Mucosa of descending colon (tissue), 3 donors: ENCODE data around the gene ATAD1. TPM values are rescaled to one million over a fixed set of nuclear protein-coding genes. Genes with fewer than 3 reads are reported as not detected.

Experiments
- ATAC-seq: fragments of 200-7000 bp; cut with Tn5 transposase; one replicate; pipeline ENCODE4 v1.9.1; 2020; ENCODE audit warnings: mild to moderate bottlenecking, moderate library complexity
- DNase-seq, 3 donors: peaks; one replicate each; pipeline ENCODE4 v3.0.0-alpha.2; 2020
- H3K36me3 ChIP-seq: fragments of 200-600 bp; one replicate; pipeline ENCODE4 v1.8.0; 2021; ENCODE audit warnings: low read depth, mild to moderate bottlenecking
- H3K4me1 ChIP-seq: fragments of 200-600 bp; one replicate; pipeline ENCODE4 v1.8.0; 2021; ENCODE audit warnings: low read depth, mild to moderate bottlenecking
- H3K4me3 ChIP-seq: fragments of 200-600 bp; one replicate; pipeline ENCODE4 v1.8.0; 2021; ENCODE audit warnings: mild to moderate bottlenecking
- H3K9me3 ChIP-seq: fragments of 200-600 bp; one replicate; pipeline ENCODE4 v1.8.0; 2021; ENCODE audit warnings: mild to moderate bottlenecking
- intact Hi-C, 2 donors: fragments of 100-400 bp; cut with DNase I in 1 of 2; cut with micrococcal nuclease in 1 of 2; formaldehyde crosslinking; loops; one replicate each; pipeline versions ENCODE4 v1.11.0 to v1.11.1; 2022; cut with DNase I, micrococcal nuclease
- total RNA-seq, 3 donors: library from RNA; stranded (reverse); fragmentation: NEBNext Ultra II Directional in 2 of 3; extraction: Animal tissue kit (Norgen Biotek cat#: 25700) in 2 of 3; gene quantifications; one replicate each; pipeline versions ENCODE4 v1.2.1 to v1.2.4, GENCODE V29; 2021 to 2023
- TF ChIP-seq, protein P1 (sequence below): fragments of 200-600 bp; IDR thresholded peaks from one replicate; pipeline ENCODE4 v1.8.0; 2022; ENCODE audit warnings: antibody characterized with exemption, mild to moderate bottlenecking
- donor health status: DM: no; HTN: no; CAD: no; lungs with moderate emphysema.
- donor health status: DM: no; HTN: no; CAD: no.
- donor health status: DM: no; HTN: yes; CAD: no.

ATAD1 gene
- total RNA-seq, 3 donors from 2014 or later = 47.7 to 60.6 (median 51.6) TPM

DNA sequence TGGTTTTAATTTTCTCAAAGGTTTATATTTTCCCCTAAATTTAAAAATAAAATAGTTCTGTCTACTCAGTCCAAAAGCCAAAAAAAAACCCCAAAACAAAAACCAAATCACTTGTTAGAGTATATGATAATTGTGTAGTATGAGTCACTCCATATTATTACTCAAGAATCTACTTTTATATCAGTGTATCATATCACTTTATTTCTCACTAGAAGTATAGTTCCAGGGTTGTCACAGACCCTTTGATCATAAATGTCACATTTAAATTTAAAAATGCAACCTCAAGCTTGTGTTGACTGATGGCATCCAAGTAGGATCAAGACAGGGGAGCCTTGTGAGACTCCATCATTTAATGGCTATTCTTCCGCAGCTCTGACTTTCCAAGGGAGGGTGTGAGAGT, 97.4 kb downstream of the ATAD1 start:
- intact Hi-C loops = no loop called here
- no peaks in the 10 kb centered on the region for H3K9me3 ChIP-seq
- no peak for DNase-seq
- ATAC-seq = no peak
- no peaks in the 10 kb centered on the region for H3K36me3 ChIP-seq
- peaks cover 27% of the 10 kb centered on the region for H3K4me1 ChIP-seq
- no peak overlapping the region for H3K4me3 ChIP-seq
- TF ChIP-seq, protein P1, sequence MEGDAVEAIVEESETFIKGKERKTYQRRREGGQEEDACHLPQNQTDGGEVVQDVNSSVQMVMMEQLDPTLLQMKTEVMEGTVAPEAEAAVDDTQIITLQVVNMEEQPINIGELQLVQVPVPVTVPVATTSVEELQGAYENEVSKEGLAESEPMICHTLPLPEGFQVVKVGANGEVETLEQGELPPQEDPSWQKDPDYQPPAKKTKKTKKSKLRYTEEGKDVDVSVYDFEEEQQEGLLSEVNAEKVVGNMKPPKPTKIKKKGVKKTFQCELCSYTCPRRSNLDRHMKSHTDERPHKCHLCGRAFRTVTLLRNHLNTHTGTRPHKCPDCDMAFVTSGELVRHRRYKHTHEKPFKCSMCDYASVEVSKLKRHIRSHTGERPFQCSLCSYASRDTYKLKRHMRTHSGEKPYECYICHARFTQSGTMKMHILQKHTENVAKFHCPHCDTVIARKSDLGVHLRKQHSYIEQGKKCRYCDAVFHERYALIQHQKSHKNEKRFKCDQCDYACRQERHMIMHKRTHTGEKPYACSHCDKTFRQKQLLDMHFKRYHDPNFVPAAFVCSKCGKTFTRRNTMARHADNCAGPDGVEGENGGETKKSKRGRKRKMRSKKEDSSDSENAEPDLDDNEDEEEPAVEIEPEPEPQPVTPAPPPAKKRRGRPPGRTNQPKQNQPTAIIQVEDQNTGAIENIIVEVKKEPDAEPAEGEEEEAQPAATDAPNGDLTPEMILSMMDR = no peak

DNA sequence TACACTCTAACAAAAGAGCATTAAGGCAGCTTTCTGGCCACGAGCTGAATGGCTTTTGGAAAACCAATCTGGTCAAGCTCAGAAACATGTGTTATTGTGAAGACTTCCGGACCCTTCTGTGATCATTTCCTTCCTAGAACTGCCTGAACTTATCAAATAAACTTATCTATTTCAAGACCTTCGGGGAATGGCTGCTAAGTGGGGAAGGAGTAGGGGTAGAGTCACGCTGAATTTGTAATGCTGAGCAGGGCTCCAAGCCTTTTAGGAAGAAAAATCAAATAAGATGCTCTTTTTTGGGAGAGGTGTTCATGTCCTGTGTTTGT, 101.7 kb downstream of the ATAD1 start:
- intact Hi-C loops = no loop called here
- TF ChIP-seq, protein P1 = no peak
- Histone ChIP-seq H3K4me3 (no peak overlapping the region), H3K4me1 (peaks cover 3% of the 10 kb centered on the region), H3K36me3 (no peaks in the 10 kb centered on the region), H3K9me3 (no peaks in the 10 kb centered on the region)
- ATAC-seq (no peak), DNase-seq (no peak)

DNA sequence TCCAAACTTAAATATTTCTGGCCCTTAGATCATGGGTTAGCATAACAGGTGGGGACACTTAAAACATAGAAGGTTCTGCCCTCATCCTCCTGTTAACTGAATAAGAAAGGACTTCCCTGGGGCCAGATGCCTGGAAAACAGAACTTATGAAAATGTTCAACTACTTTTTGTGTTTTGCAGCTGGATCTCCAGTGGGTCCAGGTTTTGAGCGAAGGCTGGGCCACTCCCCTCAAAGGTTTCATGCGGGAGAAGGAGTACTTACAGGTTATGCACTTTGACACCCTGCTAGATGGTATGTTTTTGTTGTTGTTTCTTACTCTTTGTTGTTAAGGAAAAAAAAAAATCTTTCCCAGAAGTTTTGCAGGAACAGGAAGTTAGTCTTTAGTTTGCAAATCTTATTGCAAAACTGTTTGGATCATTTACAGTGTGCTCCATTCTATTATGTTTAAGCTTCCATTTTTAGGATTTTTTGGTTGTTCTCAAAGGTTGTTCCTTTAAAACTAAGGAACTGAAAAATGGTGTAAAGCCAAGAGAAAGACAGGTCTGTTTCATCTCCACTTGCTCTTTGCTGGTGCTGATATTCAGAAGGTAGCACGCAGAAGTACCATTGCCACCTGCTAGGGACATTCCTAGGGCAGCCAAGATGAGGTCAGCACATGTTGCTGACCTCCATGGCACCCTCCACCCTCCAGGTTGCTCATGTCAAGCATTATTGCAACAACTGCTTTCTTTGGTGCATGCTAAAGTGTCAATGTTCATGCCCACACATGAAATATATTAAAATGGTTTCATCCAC, 102.3 kb downstream of the ATAD1 start:
- Histone ChIP-seq H3K4me1 (no peaks in the 10 kb centered on the region), H3K4me3 (no peak overlapping the region), H3K9me3 (no peaks in the 10 kb centered on the region), H3K36me3 (no peaks in the 10 kb centered on the region)
- TF ChIP-seq, protein P1 = no peak
- intact Hi-C loops = no loop called here
- no peak for ATAC-seq
- DNase-seq = no peak

DNA sequence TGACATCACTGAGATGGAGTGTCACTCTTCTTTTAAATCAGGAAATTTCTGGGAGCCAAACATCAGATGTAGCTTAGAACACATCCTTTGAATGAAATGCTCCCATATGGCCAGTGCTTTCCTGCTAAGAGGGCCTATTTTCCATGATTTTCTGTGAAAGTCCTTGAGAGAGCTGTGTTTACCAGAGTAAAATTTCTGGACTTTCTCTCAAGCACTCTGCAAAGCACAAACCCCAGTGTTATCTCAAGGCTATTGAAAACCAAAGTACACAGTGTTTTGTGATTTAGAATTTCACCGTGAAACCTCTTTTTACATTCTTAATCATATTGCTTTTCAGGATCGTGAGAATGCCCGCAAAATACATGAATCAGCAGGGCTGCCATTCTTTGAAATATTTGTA, 104.3 kb downstream of the ATAD1 start:
- Histone ChIP-seq H3K36me3 (no peaks in the 10 kb centered on the region), H3K4me3 (no peak overlapping the region), H3K9me3 (no peaks in the 10 kb centered on the region), H3K4me1 (no peaks in the 10 kb centered on the region)
- no peak for ATAC-seq
- TF ChIP-seq, protein P1 = no peak
- no peak for DNase-seq
- intact Hi-C loops = no loop called here

DNA sequence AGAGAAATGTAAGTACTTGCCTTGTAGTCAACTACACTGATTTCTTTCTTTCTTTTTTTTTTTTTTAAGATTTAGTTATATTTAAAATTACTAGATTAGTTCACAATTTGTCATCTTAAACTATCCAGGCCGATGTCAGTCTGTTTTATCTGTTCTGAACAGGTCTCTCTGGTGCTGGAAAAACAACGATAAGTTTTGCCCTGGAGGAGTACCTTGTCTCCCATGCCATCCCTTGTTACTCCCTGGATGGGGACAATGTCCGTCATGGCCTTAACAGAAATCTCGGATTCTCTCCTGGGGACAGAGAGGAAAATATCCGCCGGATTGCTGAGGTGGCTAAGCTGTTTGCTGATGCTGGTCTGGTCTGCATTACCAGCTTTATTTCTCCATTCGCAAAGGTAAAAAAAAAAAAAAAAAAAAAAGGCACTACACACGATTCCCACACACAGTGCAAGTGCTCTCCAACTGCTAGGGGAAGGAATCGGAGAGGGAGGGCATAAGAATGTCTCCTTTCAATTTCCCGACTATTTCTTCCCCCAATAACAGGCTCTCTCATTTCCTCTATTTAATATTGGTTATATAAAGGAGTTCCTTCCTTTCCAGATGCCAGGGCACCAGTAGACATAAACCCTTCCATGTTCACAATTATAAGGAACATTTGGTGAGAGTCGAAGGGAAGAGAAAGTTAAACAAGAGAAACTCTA, 105.0 kb downstream of the ATAD1 start:
- DNase-seq (no peak), ATAC-seq (no peak)
- Histone ChIP-seq H3K9me3 (no peaks in the 10 kb centered on the region), H3K4me1 (no peaks in the 10 kb centered on the region), H3K4me3 (no peak overlapping the region), H3K36me3 (no peaks in the 10 kb centered on the region)
- intact Hi-C loops = no loop called here
- TF ChIP-seq, protein P1 = no peak
